Left kidney (tissue), 2 donors: ENCODE results near the gene HES5. TPM values are rescaled to one million over a fixed set of nuclear protein-coding genes. Genes with fewer than 3 reads are reported as not detected.

Source experiments
- DNase-seq: peaks from one replicate; pipeline ENCODE4 v3.0.0-alpha.2; 2013
- polyA plus RNA-seq: library from polyadenylated mRNA; unstranded; fragments of 120-200 nt; gene quantifications from one replicate; pipeline ENCODE4 v1.2.1, GENCODE V29; 2013; ENCODE audit not compliant: insufficient read length

Gene HES5
- polyA plus RNA-seq, 1 donor: not detected

DNA sequence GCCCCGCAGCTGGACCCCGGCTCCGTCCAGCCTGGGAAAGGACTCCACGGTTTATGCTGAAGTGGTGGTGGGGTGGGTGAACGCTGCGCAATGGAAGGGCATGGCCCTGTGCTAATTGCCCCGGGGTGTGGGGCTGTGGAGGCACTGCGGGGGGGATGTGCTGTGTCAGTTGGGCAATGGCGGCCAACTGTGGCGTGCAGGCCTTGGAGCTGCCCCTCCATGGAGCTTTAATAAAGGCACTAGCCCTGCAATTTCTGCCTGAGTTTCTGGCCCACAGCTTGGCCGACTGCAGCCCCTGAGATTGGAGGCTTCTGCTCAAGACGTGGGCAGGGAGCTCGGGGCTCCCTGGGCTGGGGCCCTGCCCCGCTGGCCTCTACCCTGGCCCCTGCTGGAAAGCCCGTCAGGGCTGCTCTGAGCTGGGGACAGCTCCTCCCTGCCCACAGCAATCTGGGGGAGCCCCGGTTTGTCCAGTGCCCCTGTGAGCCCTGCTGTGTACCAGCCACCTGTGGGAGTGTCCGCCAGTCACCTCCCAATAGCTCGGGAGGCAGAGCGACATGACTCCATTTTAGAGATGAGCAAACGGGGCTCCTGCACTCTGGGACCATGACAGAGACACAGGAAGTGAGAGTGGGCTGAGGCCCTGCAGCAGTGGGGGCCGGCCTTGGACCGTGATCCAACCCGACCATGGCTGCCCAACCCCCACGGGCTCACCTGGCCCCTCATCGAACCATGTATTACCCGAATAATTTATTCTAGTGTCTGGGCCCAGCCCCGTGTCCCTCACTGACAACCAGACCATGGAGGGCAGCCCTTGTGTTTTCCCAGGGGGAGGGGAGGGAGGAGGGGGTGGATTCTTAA is 17.4 kb upstream of the HES5 start:
- DNase-seq: no peak

DNA sequence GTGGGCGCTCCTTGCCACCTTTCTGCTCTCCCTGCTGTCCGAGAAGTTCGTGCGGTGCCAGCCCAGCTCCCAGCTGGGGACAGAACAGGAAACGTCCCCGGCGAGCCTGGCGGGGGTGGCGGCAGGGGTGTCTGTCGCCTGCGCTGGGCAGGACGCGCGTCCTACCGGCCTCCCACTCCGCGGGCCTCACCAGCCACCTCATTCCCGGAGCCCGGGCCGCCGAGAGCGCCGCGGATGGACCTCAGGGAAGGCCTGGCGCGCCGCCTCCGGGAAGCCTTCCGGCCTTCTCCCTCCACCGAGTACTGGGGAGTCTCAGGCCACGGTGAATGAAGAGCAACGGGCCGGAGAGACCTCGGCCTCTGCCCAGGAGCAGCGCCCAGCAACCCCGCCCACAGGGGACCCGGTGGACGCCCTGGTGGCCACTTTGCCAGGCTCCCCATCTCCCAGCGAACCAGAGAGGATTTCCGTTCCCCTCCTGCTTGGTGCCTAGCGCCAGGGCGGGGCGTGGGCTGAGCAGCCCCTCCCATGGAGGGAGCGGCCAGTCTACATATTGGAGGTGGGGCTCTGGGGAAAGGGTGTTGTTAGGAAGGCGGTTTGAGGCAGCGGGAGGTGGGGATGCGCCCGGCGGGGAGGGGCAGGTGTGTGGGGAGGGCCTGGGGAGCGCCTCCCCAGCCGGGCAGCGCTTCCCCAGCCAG is 16.6 kb upstream of the HES5 start:
- no peak for DNase-seq

DNA sequence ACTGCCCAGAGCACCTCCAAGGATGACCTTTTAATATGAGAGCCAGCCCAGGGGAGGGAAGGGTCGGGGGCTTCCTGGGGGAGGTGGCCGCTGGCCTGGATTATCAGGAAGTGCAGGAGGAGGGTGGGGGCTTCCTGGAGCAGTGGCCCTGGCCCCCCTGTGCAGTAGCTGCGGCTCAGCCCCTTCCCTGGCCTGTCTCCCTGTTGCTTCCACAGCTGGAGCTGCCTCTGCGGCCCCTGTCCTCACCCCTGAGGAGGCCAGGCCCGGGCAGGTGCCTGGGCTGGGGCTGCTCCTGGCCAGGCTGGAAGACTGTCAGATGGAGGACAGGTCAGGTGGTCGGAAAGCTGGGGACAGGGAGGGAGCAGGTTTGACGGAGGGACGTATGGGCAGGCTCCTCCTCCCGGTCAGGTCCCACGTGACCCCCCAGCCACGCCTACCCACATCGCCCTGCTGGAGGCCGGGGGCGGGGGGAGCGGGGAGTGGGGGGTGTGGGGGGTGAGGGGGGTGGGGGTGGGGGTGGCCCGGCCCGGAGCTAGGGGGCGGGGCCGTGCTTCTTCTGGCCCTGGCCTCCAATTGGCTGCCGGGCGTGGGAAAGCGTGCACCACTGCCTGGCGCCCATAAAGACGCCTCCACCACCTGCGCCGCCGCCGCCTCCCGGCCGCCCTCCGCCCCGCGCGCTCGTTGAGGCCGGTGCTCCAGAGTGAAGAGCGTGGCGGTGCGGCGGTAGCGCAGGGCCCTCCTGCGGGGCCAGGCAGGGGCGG is 15.9 kb upstream of the HES5 start:
- DNase-seq: no peak

DNA sequence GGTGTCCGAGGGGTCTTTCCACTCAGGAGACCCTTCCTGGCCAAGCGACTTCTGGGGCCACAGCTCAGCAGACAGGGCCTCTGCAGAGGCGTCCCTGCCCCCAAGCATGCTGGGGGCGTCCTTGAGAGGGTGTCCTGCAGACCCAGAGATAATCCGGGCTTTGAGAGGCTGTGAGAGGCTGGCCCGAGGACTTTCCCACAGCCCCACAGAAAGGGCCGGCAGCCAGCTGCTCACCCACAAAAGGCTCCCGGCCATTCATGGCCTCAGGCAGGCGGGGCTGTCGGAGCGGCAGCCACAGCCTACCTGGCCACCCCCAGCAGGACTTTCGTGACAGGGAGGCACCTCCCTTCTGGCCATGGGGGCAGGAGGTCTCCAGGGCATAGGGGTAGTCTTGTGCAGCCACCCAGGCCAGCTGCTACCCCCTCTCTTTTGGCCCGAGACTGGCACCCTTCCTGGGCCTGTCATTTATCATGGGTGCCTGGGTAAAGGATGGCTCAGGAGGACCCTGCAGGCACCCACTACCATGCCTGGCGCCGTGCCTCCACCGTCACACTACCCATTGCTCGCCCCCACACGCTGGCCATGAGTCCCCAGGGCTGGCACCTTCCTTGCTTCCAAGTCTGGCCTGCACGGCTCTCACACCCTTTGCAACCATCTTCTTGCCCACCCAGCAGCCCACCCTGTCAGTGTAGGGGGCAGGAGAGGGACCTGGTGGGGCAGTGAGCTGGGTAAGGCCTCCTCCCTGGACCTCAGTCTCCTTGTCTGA is 15.0 kb upstream of the HES5 start:
- DNase-seq: no peak

DNA sequence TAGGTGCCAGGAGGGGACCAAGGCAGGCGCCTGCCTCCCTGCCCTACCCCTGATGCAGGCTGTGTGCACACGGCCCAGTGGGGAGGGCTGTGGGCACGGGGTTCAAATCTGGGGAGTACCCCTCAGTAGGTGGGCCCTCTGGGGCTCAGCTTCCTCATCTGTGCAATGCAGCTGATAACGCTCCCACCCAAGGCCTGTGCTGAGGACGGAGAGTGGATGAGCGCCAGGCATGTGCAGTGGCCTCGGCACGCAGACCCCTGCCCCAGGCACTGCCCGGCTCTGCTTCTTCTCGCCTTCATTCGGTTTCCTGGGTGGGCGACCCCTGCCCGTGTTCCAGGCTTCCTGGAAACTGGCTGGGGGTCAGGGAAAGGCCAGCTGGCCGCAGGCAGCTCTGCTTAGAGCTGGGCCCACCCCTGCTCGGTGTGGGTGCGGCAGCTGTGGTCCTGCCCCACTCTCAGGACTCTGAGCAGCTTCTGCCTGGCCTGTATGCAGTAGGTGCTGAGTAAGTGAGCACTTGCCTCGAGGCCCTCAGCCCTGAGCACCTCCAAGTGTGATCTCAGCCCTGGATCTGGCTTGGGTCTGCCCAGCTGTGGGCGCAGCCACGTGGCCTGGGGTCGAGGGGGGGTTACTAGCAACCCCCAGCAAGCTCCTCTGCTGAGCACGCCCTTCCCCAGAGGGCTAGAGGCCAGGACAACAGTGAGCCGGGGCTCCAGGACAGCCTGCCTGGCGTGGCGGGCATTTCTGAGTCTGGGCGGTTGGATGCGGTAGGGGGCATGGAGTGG is 14.2 kb upstream of the HES5 start:
- no peak for DNase-seq

DNA sequence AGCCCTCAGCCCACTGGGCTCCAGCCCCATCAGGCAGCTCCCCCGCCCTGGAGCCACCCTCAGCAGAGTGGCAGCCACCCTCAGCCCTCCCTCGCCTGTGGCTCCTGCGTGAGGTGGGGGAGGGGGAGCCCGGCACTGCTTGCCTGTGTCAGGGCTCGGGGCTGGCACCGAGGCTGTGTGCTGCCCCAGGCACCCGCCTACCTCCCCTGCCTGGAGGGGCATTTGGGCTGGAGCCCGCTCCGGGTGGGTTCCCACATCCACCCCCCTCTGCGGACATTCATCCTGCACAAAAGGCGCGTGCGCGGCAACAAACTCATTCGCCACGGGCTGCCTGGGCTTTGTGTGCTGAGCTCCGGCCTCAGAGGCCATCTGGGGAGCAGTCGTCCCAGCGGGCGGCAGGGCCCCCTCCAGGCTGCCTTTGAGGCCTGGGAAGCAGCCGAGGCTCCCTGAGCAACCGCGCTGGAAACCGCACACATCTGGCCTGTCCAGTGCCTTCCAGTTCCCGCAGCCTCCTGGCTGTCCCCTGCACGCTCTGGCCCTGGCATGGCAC is 13.6 kb upstream of the HES5 start:
- DNase-seq: no peak

DNA sequence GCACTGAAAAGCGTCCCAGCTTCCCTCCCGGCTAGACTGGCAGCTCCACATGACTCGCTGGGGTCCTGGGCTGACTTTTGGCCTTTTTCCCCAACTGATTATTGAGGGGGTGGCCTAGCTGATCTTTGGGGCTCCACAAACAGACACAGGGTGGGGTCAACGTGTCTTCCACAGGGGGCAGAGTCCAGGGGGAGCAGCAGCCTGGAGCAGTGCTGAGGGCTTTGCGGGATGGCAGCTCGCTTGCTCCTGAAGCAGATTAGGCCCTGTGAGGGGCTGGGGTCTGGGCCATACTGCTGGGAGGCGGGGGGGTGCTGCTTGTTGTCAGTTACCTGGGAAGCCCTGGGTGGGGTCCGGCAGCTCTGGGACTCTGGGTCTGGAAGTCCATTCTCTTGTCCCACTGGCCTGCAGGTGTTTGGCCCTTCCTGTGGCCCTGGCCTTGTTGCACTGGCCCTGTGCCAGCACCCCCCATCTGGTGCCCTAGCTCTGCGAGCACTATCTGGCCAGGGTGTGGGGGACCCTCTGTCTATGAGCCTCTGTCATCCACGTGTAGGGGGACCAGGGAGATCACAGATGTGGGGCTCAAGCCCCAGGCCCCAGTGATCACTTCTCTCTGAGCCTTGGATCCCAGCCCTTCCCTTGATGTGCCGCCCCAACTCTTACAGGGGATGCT is 12.3 kb upstream of the HES5 start:
- DNase-seq: no peak

DNA sequence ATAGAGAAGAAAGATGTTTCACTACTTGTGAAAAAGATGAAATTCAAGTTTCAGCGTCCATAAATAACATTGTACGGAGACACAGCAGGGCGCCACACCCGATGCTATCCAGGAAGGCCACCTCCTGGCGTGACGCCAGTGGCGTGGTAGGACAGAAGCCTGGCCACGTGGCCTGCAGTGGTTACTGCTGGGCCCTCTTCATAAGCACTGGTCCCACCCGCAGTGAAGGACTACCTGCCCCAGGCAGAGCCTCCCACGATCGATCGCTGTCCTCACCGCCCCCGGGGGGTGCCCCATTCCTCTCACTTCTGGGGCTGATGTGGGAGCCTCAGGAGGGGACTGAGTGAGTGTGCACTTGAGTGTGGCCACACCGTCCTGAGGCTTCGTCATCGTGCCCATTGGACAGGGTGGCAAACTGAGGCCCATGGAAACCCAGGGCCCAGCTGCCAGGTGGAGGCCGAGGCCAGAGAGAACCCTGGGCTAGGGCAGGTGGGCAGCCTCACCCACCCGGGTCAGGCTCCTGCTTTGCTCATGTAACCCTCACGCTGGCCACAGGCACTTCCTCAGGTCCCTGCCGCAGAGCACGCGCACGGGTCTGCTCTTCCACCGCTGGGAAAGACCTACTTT is 11.7 kb upstream of the HES5 start:
- DNase-seq: no peak

DNA sequence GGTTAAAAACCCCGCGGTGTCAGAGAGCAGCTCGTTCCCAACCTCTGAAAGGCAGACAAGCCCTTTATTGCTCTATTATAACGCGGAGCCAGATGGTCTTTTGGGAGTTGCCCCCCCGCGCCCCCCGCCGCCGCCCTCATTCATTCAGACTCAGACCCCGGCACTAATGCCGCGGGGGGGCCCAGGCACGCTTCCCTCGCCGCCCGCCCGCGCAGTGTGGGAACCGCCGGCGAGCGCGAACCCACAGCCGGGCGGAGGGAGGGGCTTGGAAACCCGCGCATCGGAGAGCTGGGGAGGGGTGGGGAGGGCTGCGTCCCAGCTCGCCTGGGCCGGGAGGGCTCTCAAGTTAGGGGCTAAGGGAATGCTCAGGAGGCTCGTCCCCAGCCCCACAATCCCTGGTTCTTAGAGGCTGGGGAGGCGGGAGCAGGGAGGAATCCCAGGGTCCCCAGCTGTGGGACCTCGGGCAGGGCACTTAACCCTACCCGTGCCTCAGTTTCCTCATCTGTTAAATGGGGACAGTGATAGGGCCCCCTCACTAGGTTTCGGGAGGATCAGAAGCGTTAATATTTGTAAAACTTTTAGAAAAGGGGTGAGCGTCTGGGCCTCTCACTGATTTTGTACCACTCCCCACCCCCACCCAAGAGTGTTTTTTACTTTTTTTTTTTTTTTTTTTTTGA is 10.9 kb upstream of the HES5 start:
- DNase-seq: no peak

DNA sequence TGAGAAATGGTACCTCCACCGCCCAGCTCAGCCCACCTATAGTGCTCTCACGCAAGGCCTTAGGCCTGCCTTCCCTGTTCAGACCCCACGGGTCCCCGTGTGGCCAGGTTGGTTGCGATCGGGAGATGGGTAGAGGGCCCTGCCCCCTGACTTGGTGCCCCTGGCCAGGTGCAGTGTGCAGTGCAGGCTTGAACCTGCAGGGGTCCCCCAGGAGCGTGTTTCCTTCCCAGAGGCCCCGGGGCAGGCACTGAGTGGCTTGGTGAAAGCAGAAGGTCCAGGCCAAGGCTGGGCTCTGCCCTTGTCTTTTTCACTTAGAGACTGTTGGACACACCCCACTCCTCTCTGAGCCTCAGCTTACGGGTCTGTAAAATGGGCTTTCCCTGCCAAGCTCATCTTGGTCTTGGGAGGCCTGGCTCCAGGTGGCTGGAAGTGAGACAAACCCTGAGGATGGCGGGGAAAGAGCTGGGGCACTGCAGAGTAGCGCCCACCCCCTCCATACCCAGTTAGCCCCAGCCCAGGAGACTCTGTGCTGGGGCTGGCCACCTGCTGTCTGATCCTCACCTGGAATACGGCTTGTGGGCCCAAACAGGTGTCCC is 9.3 kb upstream of the HES5 start:
- no peak for DNase-seq

DNA sequence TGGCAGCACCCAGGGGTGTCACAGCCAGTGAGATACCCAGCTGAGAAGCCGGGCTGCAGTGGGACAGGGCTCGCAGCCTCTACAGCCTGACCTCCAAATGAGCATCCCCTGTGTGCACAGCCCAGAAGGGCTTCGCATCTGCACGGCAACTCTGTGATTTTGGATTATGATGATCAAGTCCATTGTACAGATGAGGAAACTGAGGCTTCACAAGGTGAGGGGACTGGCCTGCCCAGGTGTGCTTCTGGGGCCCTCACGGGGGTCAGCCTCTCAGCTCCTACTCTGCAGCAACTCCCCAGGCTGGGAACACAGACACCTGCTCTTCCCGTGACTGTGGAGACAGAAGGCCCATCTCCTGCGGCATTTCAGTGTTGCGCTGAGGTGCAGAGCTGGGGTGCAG is 8.8 kb upstream of the HES5 start:
- no peak for DNase-seq

DNA sequence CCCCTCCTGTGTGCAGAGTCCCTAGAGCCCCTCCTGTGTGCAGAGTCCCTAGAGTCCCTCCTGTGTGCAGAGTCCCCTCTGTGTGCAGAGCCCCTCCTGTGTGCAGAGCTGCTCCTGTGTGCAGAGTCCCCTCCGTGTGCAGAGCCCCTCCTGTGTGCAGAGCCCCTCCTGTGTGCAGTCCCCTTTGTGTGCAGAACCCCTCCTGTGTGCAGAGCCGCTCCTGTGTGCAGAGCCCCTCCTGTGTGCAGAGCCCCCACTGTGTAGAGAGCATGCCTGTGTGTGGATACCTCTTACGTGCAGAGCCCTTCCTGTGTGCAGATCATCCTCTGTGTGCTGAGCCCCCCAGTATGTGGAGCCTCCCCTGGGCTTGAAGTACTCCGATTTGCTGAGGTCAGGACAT is 8.3 kb upstream of the HES5 start:
- DNase-seq: no peak

DNA sequence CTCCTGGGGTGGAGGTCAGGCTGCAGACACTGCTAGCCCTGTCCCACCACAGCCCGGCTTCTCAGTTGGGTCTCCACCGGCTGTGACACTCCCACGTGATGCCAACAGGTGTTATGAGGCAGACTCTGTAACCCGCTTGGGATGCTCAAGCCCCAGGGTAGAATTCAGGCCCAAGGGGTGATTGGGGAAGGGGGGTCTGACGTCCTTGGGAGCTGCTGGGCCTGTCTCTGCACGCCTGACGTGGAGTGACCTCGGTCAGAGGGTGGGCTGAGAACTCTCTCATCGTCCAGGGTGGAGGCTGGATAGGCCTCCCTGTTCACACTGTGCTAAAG is 7.7 kb upstream of the HES5 start:
- DNase-seq: no peak

DNA sequence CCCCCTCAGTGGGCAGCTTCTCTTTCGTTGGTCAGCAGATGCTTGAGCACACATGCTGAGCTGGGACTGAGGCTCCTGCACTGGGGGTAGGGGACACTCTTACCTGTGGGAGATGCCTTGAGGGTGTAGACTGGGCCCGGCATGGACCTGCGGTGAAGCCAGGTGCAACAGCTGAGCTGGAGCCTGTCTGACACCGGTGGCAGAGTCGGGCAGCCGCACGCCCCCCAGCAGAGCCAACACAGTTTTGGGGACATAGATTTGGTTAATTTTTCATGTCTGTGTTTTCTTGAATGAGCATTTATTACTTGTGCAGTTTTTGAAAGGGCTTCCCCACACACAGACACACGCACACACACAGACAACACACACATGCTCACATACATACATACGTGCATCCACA is 5.9 kb upstream of the HES5 start:
- no peak for DNase-seq

DNA sequence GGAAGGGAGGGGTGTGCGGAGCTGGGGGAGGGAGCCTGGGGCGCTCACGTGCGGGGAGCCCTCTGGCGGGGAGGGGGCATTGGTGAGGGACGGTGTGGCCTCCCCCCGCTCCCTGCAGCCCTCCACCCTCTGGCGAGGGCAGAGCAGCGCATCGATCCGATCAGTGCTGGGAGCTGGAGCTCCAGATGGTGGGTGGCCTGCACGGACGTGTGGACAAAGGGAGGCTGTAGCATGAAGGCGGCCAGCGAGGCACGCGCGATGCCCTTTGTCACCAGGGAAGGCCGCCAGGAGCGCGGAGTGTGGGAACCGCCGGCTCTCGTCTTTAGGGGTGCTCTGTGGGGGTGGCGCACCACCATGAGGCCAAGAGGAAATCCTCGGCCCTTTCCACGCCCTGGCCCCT is 5.4 kb upstream of the HES5 start:
- no peak for DNase-seq

DNA sequence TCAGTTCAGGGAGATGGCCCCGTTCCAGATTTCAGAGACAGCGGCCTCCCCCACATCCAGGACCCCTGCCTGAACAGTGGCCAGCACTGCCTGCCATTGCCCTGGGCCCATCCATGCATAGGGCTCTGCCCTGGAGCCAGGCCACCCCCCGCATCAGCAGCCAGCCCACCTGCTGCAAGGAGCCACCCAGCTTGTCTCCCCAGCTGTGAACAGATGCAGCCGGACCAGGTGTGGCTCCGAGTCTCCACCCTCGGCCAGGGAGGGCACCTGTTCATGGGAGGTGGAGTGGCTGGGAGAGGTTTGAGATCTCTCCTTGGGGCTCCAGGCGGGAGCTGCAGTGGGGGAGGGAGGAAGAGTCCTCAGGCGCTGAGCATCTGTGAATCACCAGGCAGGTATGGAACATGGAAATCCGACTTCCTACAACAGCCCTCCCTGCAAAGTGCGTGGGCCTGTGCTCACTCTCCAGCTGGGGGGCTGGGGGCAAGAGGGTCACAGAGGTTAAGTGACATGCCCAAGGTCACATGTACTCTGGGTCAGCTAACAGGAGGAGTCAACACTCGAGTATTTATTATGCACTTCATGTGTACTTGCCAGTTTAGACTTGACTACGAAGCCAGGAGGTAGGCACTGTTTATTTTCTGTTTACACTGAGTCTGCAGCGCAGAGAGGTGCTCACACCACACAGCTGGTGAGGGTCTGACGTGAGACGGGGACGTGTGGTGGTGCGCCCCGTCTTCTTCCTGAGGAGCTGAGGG is 4.8 kb upstream of the HES5 start:
- DNase-seq: no peak

DNA sequence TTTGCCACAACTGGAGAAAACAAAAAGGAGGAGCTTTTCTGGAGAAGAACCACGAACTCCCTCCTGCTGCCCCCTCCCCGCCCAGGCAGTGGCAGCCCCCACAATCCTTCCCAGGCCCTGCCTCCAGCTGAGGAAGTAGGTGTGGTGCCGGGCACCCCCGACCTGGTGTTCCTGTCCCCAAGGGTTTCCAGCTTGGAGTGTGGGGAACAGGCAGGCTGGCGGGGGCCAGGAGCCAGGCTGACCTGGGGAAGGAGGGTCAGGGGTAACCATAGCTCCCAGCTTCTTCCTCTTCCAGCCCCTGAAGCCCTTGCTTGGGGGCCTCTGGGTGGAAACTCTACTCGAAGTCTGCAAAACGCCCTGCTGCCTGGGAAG is 4.2 kb upstream of the HES5 start:
- no peak for DNase-seq

DNA sequence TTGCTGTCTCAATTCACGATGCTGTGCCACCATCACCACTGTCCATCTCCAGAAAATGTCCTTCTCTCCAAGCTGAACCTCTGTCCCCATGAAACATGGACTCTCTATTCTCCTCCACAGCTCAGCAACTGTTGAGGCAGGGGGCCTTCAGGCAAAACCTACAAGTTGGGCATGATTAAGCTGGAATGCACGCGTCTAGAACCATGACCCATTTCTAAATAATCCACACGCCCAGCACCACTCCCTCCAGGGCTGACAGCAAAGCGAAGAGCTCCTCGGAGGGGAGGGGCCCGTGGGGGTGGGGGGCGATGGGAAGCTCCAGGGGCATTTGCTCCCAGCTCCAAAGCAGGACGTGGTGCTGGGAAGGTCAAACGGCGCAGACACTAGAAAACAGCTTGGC is 3.3 kb upstream of the HES5 start:
- no peak for DNase-seq
